Activated CD4-positive, alpha-beta T cell treated with anti-CD3 and anti-CD28 coated beads, Interleukin-2, amount 10 ng/mL, durations not matched to agents 24 days and 14 days (primary cell): ENCODE measurements around the gene CCDC137. TPM values are rescaled to one million over a fixed set of nuclear protein-coding genes. Genes with fewer than 3 reads are reported as not detected.

Experiments
- DNase-seq: peaks from one replicate; pipeline ENCODE4 v3.0.0; 2022
- H3K27ac Mint-ChIP-seq: one replicate; pipeline ENCODE4 v1.8.0; 2022; ENCODE audit warnings: mild to moderate bottlenecking, mixed read lengths
- H3K27me3 Mint-ChIP-seq: one replicate; pipeline ENCODE4 v1.8.0; 2022; ENCODE audit warnings: mixed read lengths
- H3K36me3 Mint-ChIP-seq: one replicate; pipeline ENCODE4 v1.8.0; 2022; ENCODE audit warnings: low read depth, mild to moderate bottlenecking, mixed read lengths
- H3K4me1 Mint-ChIP-seq: one replicate; pipeline ENCODE4 v1.8.0; 2021; ENCODE audit warnings: mixed read lengths
- H3K4me3 Mint-ChIP-seq: one replicate; pipeline ENCODE4 v1.8.0; 2022; ENCODE audit warnings: mild to moderate bottlenecking, moderate library complexity, mixed read lengths
- H3K9me3 Mint-ChIP-seq: one replicate; pipeline ENCODE4 v1.8.0; 2021; ENCODE audit warnings: mixed read lengths
- intact Hi-C: fragments of 100-400 bp; cut with micrococcal nuclease; formaldehyde crosslinking; loops from one replicate; pipeline ENCODE4 v1.15.1; 2023
- total RNA-seq: library from RNA; stranded (reverse); gene quantifications from 2 replicates; pipeline ENCODE4 v1.2.3, GENCODE V29; 2022

Gene CCDC137
- total RNA-seq, 1 donor from 2014 or later, result 60.2 TPM

- Mint-ChIP-seq H3K27me3 (no peaks in the 10 kb centered on the region), H3K9me3 (no peaks in the 10 kb centered on the region), H3K27ac (no peak overlapping the region), H3K36me3 (peaks cover 50% of the 10 kb centered on the region), H3K4me3 (no peak overlapping the region), H3K4me1 (peaks cover 19% of the 10 kb centered on the region)
- DNase-seq, result peak; percentile 58
- intact Hi-C loops, result no loop called here
These were observed 40.5 kb downstream of the CCDC137 start for GRCh38 chr17:81706757-81707624.

- DNase-seq, result peak; percentile 56
- no peak overlapping the region for H3K27ac Mint-ChIP-seq
- H3K4me1 Mint-ChIP-seq, result peaks cover 20% of the 10 kb centered on the region
- no peaks in the 10 kb centered on the region for H3K9me3 Mint-ChIP-seq
- intact Hi-C loops, result no loop called here
- H3K4me3 Mint-ChIP-seq, result no peak overlapping the region
- peaks cover 41% of the 10 kb centered on the region for H3K36me3 Mint-ChIP-seq
- H3K27me3 Mint-ChIP-seq, result no peaks in the 10 kb centered on the region
These were observed 41.4 kb downstream of the CCDC137 start for GRCh38 chr17:81707725-81708646.

GRCh38 chr17:81708739-81709185 is 42.2 kb downstream of the CCDC137 start:
- Mint-ChIP-seq H3K27me3 (no peaks in the 10 kb centered on the region), H3K4me1 (peaks cover 20% of the 10 kb centered on the region), H3K4me3 (no peak overlapping the region), H3K27ac (peak overlapping the region; percentile 51), H3K9me3 (no peaks in the 10 kb centered on the region), H3K36me3 (peaks cover 41% of the 10 kb centered on the region)
- intact Hi-C loops, result no loop called here
- peak; percentile 56 for DNase-seq

- intact Hi-C loops, result loop anchor here (1.0 to 2.0 kb wide), 2 partner anchors 7 to 28 kb away; partner anchors contain the start of genes ARL16 and MRPL12
- Mint-ChIP-seq H3K27me3 (no peaks in the 10 kb centered on the region), H3K4me3 (peak overlapping the region; percentile 82), H3K27ac (peak overlapping the region; percentile 51), H3K4me1 (peaks cover 17% of the 10 kb centered on the region), H3K36me3 (peaks cover 24% of the 10 kb centered on the region), H3K9me3 (no peaks in the 10 kb centered on the region)
- DNase-seq, result no peak
These were observed 44.2 kb downstream of the CCDC137 start for GRCh38 chr17:81710514-81711308.

GRCh38 chr17:81711814-81712467 is 45.4 kb downstream of the CCDC137 start, which contains the start of gene SLC25A10:
TSS of gene SLC25A10 (plus strand) at chr17:81712284. CDS start at chr17:81712427, 143 bp downstream.
- Mint-ChIP-seq H3K9me3 (no peaks in the 10 kb centered on the region), H3K36me3 (peaks cover 11% of the 10 kb centered on the region), H3K4me3 (peak within 1 kb of the TSS; percentile 91), H3K4me1 (peaks cover 14% of the 10 kb centered on the region), H3K27ac (peak within 1 kb of the TSS; percentile 89), H3K27me3 (no peaks in the 10 kb centered on the region)
- intact Hi-C loops, result loop anchor here (1.0 to 2.0 kb wide), 2 partner anchors 9 to 29 kb away; partner anchors contain the start of genes ARL16 and MRPL12
- peak; percentile 95 for DNase-seq

- Mint-ChIP-seq H3K9me3 (no peaks in the 10 kb centered on the region), H3K27me3 (no peaks in the 10 kb centered on the region), H3K27ac (peak overlapping the region; percentile 82), H3K36me3 (peaks cover 8% of the 10 kb centered on the region), H3K4me3 (peak overlapping the region; percentile 91), H3K4me1 (peaks cover 14% of the 10 kb centered on the region)
- no peak for DNase-seq
- intact Hi-C loops, result no loop called here
These were observed 46.0 kb downstream of the CCDC137 start for GRCh38 chr17:81712468-81713003.

- DNase-seq, result no peak
- Mint-ChIP-seq H3K9me3 (no peaks in the 10 kb centered on the region), H3K27me3 (no peaks in the 10 kb centered on the region), H3K4me1 (peaks cover 14% of the 10 kb centered on the region), H3K36me3 (peaks cover 8% of the 10 kb centered on the region), H3K4me3 (peak overlapping the region; percentile 91), H3K27ac (peak overlapping the region; percentile 82)
- intact Hi-C loops, result no loop called here
These were observed 46.5 kb downstream of the CCDC137 start for GRCh38 chr17:81713004-81713555.

GRCh38 chr17:81713556-81714411 is 47.2 kb downstream of the CCDC137 start:
- peaks cover 14% of the 10 kb centered on the region for H3K4me1 Mint-ChIP-seq
- H3K27me3 Mint-ChIP-seq, result no peaks in the 10 kb centered on the region
- peaks cover 5% of the 10 kb centered on the region for H3K36me3 Mint-ChIP-seq
- no peak for DNase-seq
- intact Hi-C loops, result no loop called here
- no peak overlapping the region for H3K27ac Mint-ChIP-seq
- peak overlapping the region; percentile 91 for H3K4me3 Mint-ChIP-seq
- H3K9me3 Mint-ChIP-seq, result no peaks in the 10 kb centered on the region

- Mint-ChIP-seq H3K27ac (peak overlapping the region; percentile 17), H3K27me3 (no peaks in the 10 kb centered on the region), H3K4me3 (peak overlapping the region; percentile 17), H3K4me1 (peaks cover 14% of the 10 kb centered on the region), H3K9me3 (no peaks in the 10 kb centered on the region), H3K36me3 (peaks cover 2% of the 10 kb centered on the region)
- no peak for DNase-seq
- intact Hi-C loops, result no loop called here
These were observed 48.0 kb downstream of the CCDC137 start for GRCh38 chr17:81714412-81715106.

GRCh38 chr17:81715107-81715871 is 48.8 kb downstream of the CCDC137 start:
- intact Hi-C loops, result no loop called here
- no peak overlapping the region for H3K27ac Mint-ChIP-seq

More at GRCh38 chr17:81715107-81715871, 48.8 kb downstream of the CCDC137 start:
- no peaks in the 10 kb centered on the region for H3K9me3 Mint-ChIP-seq
- H3K36me3 Mint-ChIP-seq, result peaks cover 2% of the 10 kb centered on the region
- DNase-seq, result no peak
- H3K4me1 Mint-ChIP-seq, result peaks cover 12% of the 10 kb centered on the region
- no peaks in the 10 kb centered on the region for H3K27me3 Mint-ChIP-seq
- H3K4me3 Mint-ChIP-seq, result no peak overlapping the region
